IMR-90 (cell line): ENCODE results near the gene ICAM1. TPM values are rescaled to one million over a fixed set of nuclear protein-coding genes. Genes with fewer than 3 reads are reported as not detected.

Experiments used
- ATAC-seq: fragments of 200-7000 bp; cut with Tn5 transposase; 2 replicates; pipeline ENCODE4 v1.9.1; 2020; ENCODE audit warnings: low read depth, mild to moderate bottlenecking, moderate library complexity
- BruUV-seq: library from RNA; stranded (reverse); fragments of 400-500 nt; replicated peaks from 2 replicates; lab custom pipeline; 2021; lab: Mats Ljungman, UMichigan
- CTCF ChIA-PET: fragments of 300-600 bp; formaldehyde crosslinking; extraction: SDS; loops from one replicate; lab custom pipeline; 2021; ENCODE audit warnings: antibody characterized with exemption; lab: Yijun Ruan, JAX
- POLR2A ChIA-PET: fragments of 300-600 bp; sonication (Branson Sonifier 250); formaldehyde crosslinking; loops from one replicate; lab custom pipeline; 2022; ENCODE audit warnings: antibody characterized with exemption; ENCODE audit not compliant: unreplicated experiment; lab: Charles Lee
- DNase-seq: peaks from one replicate; pipeline ENCODE4 v3.0.0; 2013
- H2AFZ ChIP-seq: replicated peaks from 2 replicates; pipeline ENCODE3; 2013; ENCODE audit warnings: low read length, mild to moderate bottlenecking; ENCODE audit not compliant: poor library complexity
- H2AK5ac ChIP-seq: 2 replicates; pipeline ENCODE4 v1.6.1; 2013; ENCODE audit warnings: low read depth, low read length, inconsistent platforms
- H2AK9ac ChIP-seq: replicated peaks from 2 replicates; pipeline ENCODE3; 2013; ENCODE audit warnings: mild to moderate bottlenecking, low read depth, low read length, moderate library complexity; ENCODE audit not compliant: poor library complexity
- H2BK120ac ChIP-seq: 2 replicates; pipeline ENCODE4 v1.6.1; 2013; ENCODE audit warnings: low read depth, low read length, inconsistent platforms
- H2BK15ac ChIP-seq: 3 replicates; pipeline ENCODE4 v1.6.1; 2013; ENCODE audit warnings: low read depth, low read length, inconsistent platforms
- H2BK20ac ChIP-seq: 2 replicates; pipeline ENCODE4 v1.6.1; 2013; ENCODE audit warnings: low read depth, mild to moderate bottlenecking, inconsistent platforms, low read length, moderate library complexity
- H2BK5ac ChIP-seq: 2 replicates; pipeline ENCODE4 v1.6.1; 2013; ENCODE audit warnings: mild to moderate bottlenecking, low read depth, low read length, inconsistent platforms; ENCODE audit not compliant: poor library complexity, severe bottlenecking
- H3K14ac ChIP-seq: replicated peaks from 2 replicates; pipeline ENCODE4 v1.6.1; 2013; ENCODE audit warnings: low read depth, low read length, inconsistent platforms
- H3K18ac ChIP-seq: 2 replicates; pipeline ENCODE4 v1.6.1; 2013; ENCODE audit warnings: low read depth, low read length, control low read depth
- H3K23ac ChIP-seq: 2 replicates; pipeline ENCODE4 v1.6.1; 2013; ENCODE audit warnings: low read depth, low read length, inconsistent platforms
- H3K27ac ChIP-seq: 2 replicates; pipeline ENCODE4 v1.5.1; 2013; ENCODE audit warnings: mild to moderate bottlenecking, control low read depth, low read length; ENCODE audit not compliant: insufficient read depth
- H3K27me3 ChIP-seq: 2 replicates; pipeline ENCODE4 v1.6.1; 2013; ENCODE audit warnings: low read length; ENCODE audit not compliant: control insufficient read depth, insufficient read depth
- H3K36me3 ChIP-seq: 2 replicates; pipeline ENCODE4 v1.6.1; 2013; ENCODE audit warnings: low read length, mixed read lengths; ENCODE audit not compliant: control insufficient read depth, insufficient read depth
- H3K4ac ChIP-seq: 2 replicates; pipeline ENCODE4 v1.6.1; 2013; ENCODE audit warnings: low read depth, low read length, inconsistent platforms
- H3K4me1 ChIP-seq: 2 replicates; pipeline ENCODE4 v1.6.1; 2013; ENCODE audit warnings: low read length, mixed read lengths; ENCODE audit not compliant: control insufficient read depth, insufficient read depth
- H3K4me2 ChIP-seq: 2 replicates; pipeline ENCODE4 v1.6.1; 2013; ENCODE audit warnings: low read depth, mild to moderate bottlenecking, control low read depth, low read length, moderate library complexity
- H3K4me3 ChIP-seq: 2 replicates; pipeline ENCODE4 v1.5.1; 2013; ENCODE audit warnings: low read depth, mild to moderate bottlenecking, control low read depth, low read length, moderate library complexity; ENCODE audit not compliant: insufficient read depth
- H3K56ac ChIP-seq: 2 replicates; pipeline ENCODE4 v1.6.1; 2013; ENCODE audit warnings: low read length, inconsistent platforms; ENCODE audit not compliant: insufficient read depth; ENCODE audit errors: extremely low read depth
- H3K79me1 ChIP-seq, 2 experiments: 2 replicates each; pipeline ENCODE4 v1.6.1; 2013; ENCODE audit warnings: low read length in 2 of 2, inconsistent platforms in 1 of 2, low read depth in 1 of 2
- H3K9ac ChIP-seq: 2 replicates; pipeline ENCODE4 v1.6.1; 2013; ENCODE audit warnings: low read depth, low read length, control low read depth
- H3K9me1 ChIP-seq: 2 replicates; pipeline ENCODE4 v1.6.1; 2013; ENCODE audit warnings: low read length, inconsistent platforms; ENCODE audit not compliant: insufficient read depth
- H3K9me3 ChIP-seq: 2 replicates; pipeline ENCODE4 v1.6.1; 2013; ENCODE audit warnings: low read length; ENCODE audit not compliant: control insufficient read depth, insufficient read depth
- H4K20me1 ChIP-seq: 2 replicates; pipeline ENCODE4 v1.6.1; 2013; ENCODE audit warnings: low read length, inconsistent platforms; ENCODE audit not compliant: insufficient read depth
- H4K5ac ChIP-seq: 2 replicates; pipeline ENCODE4 v1.6.1; 2013; ENCODE audit warnings: mild to moderate bottlenecking, low read depth, low read length, control low read depth
- H4K8ac ChIP-seq, 2 experiments: 2 replicates each; pipeline ENCODE4 v1.6.1; 2013; ENCODE audit warnings: low read depth in 2 of 2, low read length in 2 of 2, control low read depth in 1 of 2, inconsistent platforms in 1 of 2
- H4K91ac ChIP-seq: 2 replicates; pipeline ENCODE4 v1.6.1; 2013; ENCODE audit warnings: low read depth, low read length, inconsistent platforms; ENCODE audit not compliant: insufficient read depth
- BHLHE40 ChIP-seq: fragments of 150-350 bp; IDR thresholded peaks from 2 replicates; pipeline ENCODE4 v1.6.1; 2016; ENCODE audit warnings: mild to moderate bottlenecking, low read depth, low read length
- CEBPB ChIP-seq: IDR thresholded peaks from 2 replicates; pipeline ENCODE4 v1.6.1; 2012; ENCODE audit warnings: low read depth, low read length, improper control_type of control experiment
- CHD1 ChIP-seq: IDR thresholded peaks from 2 replicates; pipeline ENCODE4 v1.6.1; 2012; ENCODE audit warnings: low read depth, low read length, improper control_type of control experiment
- CTCF ChIP-seq: conservative IDR thresholded peaks from 2 replicates; pipeline ENCODE4 v1.5.1; 2012; ENCODE audit warnings: mild to moderate bottlenecking, low read depth, low read length, improper control_type of control experiment
- ELK1 ChIP-seq: fragments of 150-350 bp; IDR thresholded peaks from 2 replicates; pipeline ENCODE4 v1.6.1; 2016; ENCODE audit warnings: low read depth, mild to moderate bottlenecking, low read length, moderate library complexity, borderline replicate concordance
- FOS ChIP-seq: fragments of 150-350 bp; IDR thresholded peaks from 2 replicates; pipeline ENCODE4 v1.6.1; 2016; ENCODE audit warnings: low read depth, low read length
- MAFK ChIP-seq: IDR thresholded peaks from 2 replicates; pipeline ENCODE4 v1.6.1; 2012; ENCODE audit warnings: low read depth, low read length, improper control_type of control experiment
- MAZ ChIP-seq: IDR thresholded peaks from 2 replicates; pipeline ENCODE4 v1.6.1; 2012; ENCODE audit warnings: low read depth, mild to moderate bottlenecking, low read length, improper control_type of control experiment, moderate library complexity, borderline replicate concordance
- NFE2L2 ChIP-seq: fragments of 150-350 bp; IDR thresholded peaks from 2 replicates; pipeline ENCODE4 v1.6.1; 2016; ENCODE audit warnings: low read depth, mild to moderate bottlenecking, low read length
- POLR2A ChIP-seq: IDR thresholded peaks from 2 replicates; pipeline ENCODE4 v1.6.1; 2012; ENCODE audit warnings: mild to moderate bottlenecking, low read depth, low read length
- RCOR1 ChIP-seq: IDR thresholded peaks from 2 replicates; pipeline ENCODE4 v1.6.1; 2012; ENCODE audit warnings: mild to moderate bottlenecking, low read length, improper control_type of control experiment; ENCODE audit not compliant: insufficient replicate concordance
- SMC3 ChIP-seq: fragments of 150-350 bp; IDR thresholded peaks from 2 replicates; pipeline ENCODE4 v1.6.1; 2016; ENCODE audit warnings: low read depth, mild to moderate bottlenecking, antibody characterized with exemption, low read length, moderate library complexity
- WGBS, 2 experiments: methylation state at CpG; one replicate each; pipeline versions ENCODE4 v1.1.5 to v1.1.7; 2013; ENCODE audit warnings: missing lambda C conversion rate in 2 of 2; ENCODE audit not compliant: insufficient read length in 1 of 2; ENCODE audit errors: extremely low coverage in 2 of 2; 5-methylcytosine and 5-hydroxymethylcytosine counted together
- dilution Hi-C: fragments of 300-500 bp; cut with HindIII; formaldehyde crosslinking; loops from one replicate; pipeline ENCODE4 v1.14.3; 2018; ENCODE audit warnings: low sequenced_read_pairs; ENCODE audit not compliant: unreplicated experiment
- in situ Hi-C: fragments of 300-500 bp; cut with MboI; formaldehyde crosslinking; loops from 3 replicates; pipeline ENCODE4 v1.14.3; 2019; ENCODE audit warnings: low sequenced_read_pairs, inconsistent platforms, mixed read lengths
- intact Hi-C: fragments of 100-400 bp; cut with micrococcal nuclease; formaldehyde crosslinking; loops from 2 replicates; pipeline ENCODE4 v1.10.0; 2022
- polyA plus RNA-seq, 3 experiments: library from polyadenylated mRNA; depleted of rRNA; stranded (reverse); fragments of >200 nt; gene quantifications; 2 replicates each; pipeline ENCODE4 v1.2.3, GENCODE V29; 2012; ENCODE audit warnings: low replicate concordance in 1 of 3
- total RNA-seq: library from RNA; depleted of rRNA; stranded (reverse); fragments of >200 nt; gene quantifications from 2 replicates; pipeline ENCODE4 v1.2.3, GENCODE V29; 2012
- TF ChIP-seq, protein P1 (sequence below): fragments of 150-350 bp; IDR thresholded peaks from 2 replicates; pipeline ENCODE4 v1.6.1; 2017; ENCODE audit warnings: mild to moderate bottlenecking, antibody characterized with exemption, low read length, low read depth

Gene ICAM1
- total and polyA plus RNA-seq, 2 of the 4 experiments (the other 2 are of a cell fraction): 10.6 to 19.1 TPM

DNA sequence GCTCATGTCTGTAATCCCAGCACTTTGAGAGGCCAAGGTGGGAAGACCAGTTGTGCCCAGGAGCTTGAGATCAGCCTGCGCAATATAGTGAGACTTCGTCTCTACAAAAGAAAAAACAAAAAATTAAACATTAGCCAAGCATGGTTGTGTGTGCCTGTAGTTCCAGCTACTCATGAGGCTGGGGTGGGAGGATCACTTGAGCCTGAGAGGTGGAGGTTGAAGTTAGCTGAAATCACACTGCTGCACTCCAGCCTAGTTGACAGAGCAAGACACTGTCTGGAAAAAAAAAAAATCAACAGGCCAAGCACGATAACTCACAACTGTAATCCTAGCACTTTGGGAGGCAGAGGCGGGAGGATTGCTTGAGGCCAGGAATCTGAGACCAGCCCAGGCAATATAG is 35.9 kb upstream of the ICAM1 start:
- DNase-seq: no peak
- Histone ChIP-seq H3K56ac (no peak overlapping the region), H3K18ac (no peak overlapping the region), H3K14ac (no peak overlapping the region), H2AK5ac (0 out of 2 replicates have a peak overlapping the region, but pooled peaks have one; percentile 57), H2BK15ac (no peak overlapping the region), H3K79me1 (peaks cover 7 to 13% of the 10 kb centered on the region in 2 experiments; a peak in 3 of 4 replicates), H2AFZ (no peak overlapping the region), H3K9ac (no peak overlapping the region), H3K36me3 (no peaks in the 10 kb centered on the region), H3K27me3 (no peaks in the 10 kb centered on the region), H3K4ac (no peak overlapping the region), H2AK9ac (no peak overlapping the region), H3K9me3 (no peaks in the 10 kb centered on the region), H3K27ac (no peak overlapping the region), H2BK120ac (no peak overlapping the region), H4K5ac (no peak overlapping the region), H3K23ac (no peak overlapping the region), H4K20me1 (no peaks in the 10 kb centered on the region; the same call in 1 of the 2 replicates), H4K8ac (no peak overlapping the region), H3K4me3 (no peak overlapping the region), H3K4me1 (peaks cover 14% of the 10 kb centered on the region), H3K9me1 (peaks cover 5% of the 10 kb centered on the region), H4K91ac (no peak overlapping the region), H2BK20ac (no peak overlapping the region), H3K4me2 (no peak overlapping the region), H2BK5ac (no peak overlapping the region)
- WGBS, 2 experiments: no CpG with 5 or more reads among the region's 4 CpGs
- dilution Hi-C loops (no loop called here), intact Hi-C loops (no loop called here), in situ Hi-C loops (no loop called here)
- ATAC-seq: no peak
- POLR2A ChIA-PET: no interaction called here
- TF ChIP-seq CEBPB: no peak
- no peak for TF ChIP-seq NFE2L2
- no peak for TF ChIP-seq RCOR1
- no peak for TF ChIP-seq SMC3
- no peak for TF ChIP-seq BHLHE40
- no peak for TF ChIP-seq CTCF
- no peak for TF ChIP-seq ELK1
- no peak for TF ChIP-seq MAZ
- TF ChIP-seq CHD1: no peak
- TF ChIP-seq POLR2A: no peak
- no peak for TF ChIP-seq FOS
- TF ChIP-seq, protein P1, sequence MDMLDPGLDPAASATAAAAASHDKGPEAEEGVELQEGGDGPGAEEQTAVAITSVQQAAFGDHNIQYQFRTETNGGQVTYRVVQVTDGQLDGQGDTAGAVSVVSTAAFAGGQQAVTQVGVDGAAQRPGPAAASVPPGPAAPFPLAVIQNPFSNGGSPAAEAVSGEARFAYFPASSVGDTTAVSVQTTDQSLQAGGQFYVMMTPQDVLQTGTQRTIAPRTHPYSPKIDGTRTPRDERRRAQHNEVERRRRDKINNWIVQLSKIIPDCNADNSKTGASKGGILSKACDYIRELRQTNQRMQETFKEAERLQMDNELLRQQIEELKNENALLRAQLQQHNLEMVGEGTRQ: no peak
- TF ChIP-seq MAFK: no peak
- no TSS peak for BruUV-seq
- CTCF ChIA-PET: no interaction called here
